ENCODE data around the gene BRINP3.

The BRINP3 gene

DNA sequence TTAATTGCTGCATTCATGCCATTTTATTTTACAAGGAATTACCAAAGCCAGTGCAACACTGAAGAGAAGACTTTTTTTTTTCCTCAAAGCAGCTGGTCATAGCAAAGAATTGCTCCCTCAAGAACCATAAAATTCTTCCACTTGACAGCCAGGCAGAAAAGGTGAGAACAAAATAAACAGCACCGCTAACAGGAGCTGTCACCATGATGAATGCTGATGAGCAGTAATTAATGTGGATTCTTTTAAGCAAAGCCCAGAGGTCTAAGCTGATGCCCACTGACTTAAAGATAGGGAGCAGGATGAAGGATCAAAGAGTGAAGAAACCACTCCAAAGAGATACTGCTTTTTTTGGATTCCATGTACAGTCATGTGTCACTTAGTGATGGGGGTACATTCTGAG, 428.4 kb downstream of the BRINP3 start:
- no peak for DNase-seq (ENCODE audit: low read depth)
- no peak overlapping the region for H3K4me3 ChIP-seq (ENCODE audit: low read length)
- no peak for TF ChIP-seq CTCF (conservative IDR thresholded peaks at IDR 0.05; ENCODE audit: low read length)
